K562 (cell line): ENCODE data around the gene FTSJ1. TPM values are rescaled to one million over a fixed set of nuclear protein-coding genes. Genes with fewer than 3 reads are reported as not detected.
A peak's percentile ranks its signal among the peaks of the same experiment; 100 is the strongest.

Source experiments
- HMBOX1 ChIP-seq: sonication (generic); IDR thresholded peaks from 2 replicates; pipeline ENCODE4 v1.6.1; 2016
- ID3 ChIP-seq, 2 experiments: fragments of 250-450 bp in 1 of 2; fragments of 450-650 bp in 1 of 2; sonication (Bioruptor Pico) in 1 of 2; IDR thresholded peaks; 2 replicates each; pipeline versions ENCODE4 v1.6.1 to v1.8.0; 2016 to 2021; ENCODE audit warnings: mild to moderate bottlenecking in 2 of 2, moderate library complexity in 2 of 2, missing compliant biosample characterization in 1 of 2, missing genetic modification characterization in 1 of 2
- MGA ChIP-seq: fragments of 450-650 bp; IDR thresholded peaks from 2 replicates; pipeline ENCODE4 v1.6.1; 2016; ENCODE audit warnings: mild to moderate bottlenecking, moderate library complexity
- MIER1 ChIP-seq: fragments of 450-650 bp; IDR thresholded peaks from 2 replicates; pipeline ENCODE4 v1.6.1; 2016; ENCODE audit warnings: antibody characterized with exemption, mild to moderate bottlenecking, low read depth
- NKRF ChIP-seq: fragments of 450-650 bp; IDR thresholded peaks from 2 replicates; pipeline ENCODE4 v1.6.1; 2016; ENCODE audit warnings: borderline replicate concordance
- NR1H2 ChIP-seq: sonication (generic); formaldehyde crosslinking; IDR thresholded peaks from 2 replicates; pipeline ENCODE4 v1.4.0; 2020; ENCODE audit warnings: mild to moderate bottlenecking, missing genetic modification reagents
- PPARD ChIP-seq: fragments of 250-450 bp; sonication (Bioruptor Pico); IDR thresholded peaks from 2 replicates; pipeline ENCODE4 v1.8.0; 2022; ENCODE audit warnings: inconsistent platforms, mild to moderate bottlenecking, moderate library complexity
- RUNX1 ChIP-seq: sonication (generic); IDR thresholded peaks from 2 replicates; pipeline ENCODE4 v1.6.1; 2016; ENCODE audit warnings: antibody characterized with exemption, low read depth
- YBX1 ChIP-seq: fragments of 450-650 bp; IDR thresholded peaks from 2 replicates; pipeline ENCODE4 v1.7.1; 2016; ENCODE audit warnings: mild to moderate bottlenecking
- ZNF143 ChIP-seq: sonication (generic); formaldehyde crosslinking; IDR thresholded peaks from 2 replicates; pipeline ENCODE4 v1.9.0; 2022; ENCODE audit warnings: mild to moderate bottlenecking, missing genetic modification reagents
- ZNF77 ChIP-seq: fragments of 250-450 bp; sonication (Bioruptor Pico); IDR thresholded peaks from 2 replicates; pipeline ENCODE4 v1.5.0; 2020
- polyA plus RNA-seq, 8 experiments: library from polyadenylated mRNA; depleted of rRNA in 4 of 8; stranded (reverse) in 5 of 8; unstranded in 3 of 8; fragments of >200 nt; fragmentation: Nextera tagmentation in 2 of 8; fragmentation: Illumina TruSeq in 1 of 8; extraction: Ambion mirVana in 2 of 8; extraction: Trizol in 1 of 8; gene quantifications; 2 replicates each; pipeline versions ENCODE4 v1.2.1 to v1.2.3, GENCODE V29; 2011 to 2014; ENCODE audit warnings: inconsistent platforms in 1 of 8, missing spikeins in 1 of 8
- total RNA-seq, 7 experiments: library from RNA; depleted of rRNA in 6 of 7; stranded (reverse); fragments of >200 nt in 6 of 7; fragmentation: Illumina TruSeq in 2 of 7; extraction: Trizol in 2 of 7; gene quantifications; 2 replicates each; pipeline versions ENCODE4 v1.2.1 to v1.2.3, GENCODE V29; 2011 to 2021; ENCODE audit warnings: low replicate concordance in 1 of 7

The FTSJ1 gene
- total and polyA plus RNA-seq, 9 of the 15 experiments (the other 6 are each of a cell fraction or from before 2014, with no cell fraction given) = 12.2 to 95.6 (median 71.6) TPM

- TF ChIP-seq MGA = peak; percentile 87
- TF ChIP-seq ZNF143 (CRISPR knock-in tag) = no peak
- TF ChIP-seq RUNX1 = no peak
- no peak for TF ChIP-seq HMBOX1
- TF ChIP-seq ID3 (CRISPR knock-in tag; IDR thresholded peaks at IDR 0.05) = no peak
- no peak for TF ChIP-seq ID3 (tag; IDR thresholded peaks at IDR 0.05)
- no peak for TF ChIP-seq MIER1
- no peak for TF ChIP-seq NR1H2 (CRISPR knock-in tag)
- no peak for TF ChIP-seq ZNF77 (CRISPR knock-in tag)
- no peak for TF ChIP-seq PPARD (CRISPR knock-in tag)
- TF ChIP-seq YBX1 = no peak
- TF ChIP-seq NKRF = no peak
Observed at GRCh38 chrX:48470110-48470832, 5.7 kb upstream of the FTSJ1 start, which contains the start of gene SLC38A5 (continued).
